Activated naive CD8-positive, alpha-beta T cell treated with anti-CD3 and anti-CD28 coated beads, Interleukin-2, amount 10 ng/mL, durations not matched to agents 7 days and 5 days (primary cell): Measurements from ENCODE around the gene OR51G2. TPM values are rescaled to one million over a fixed set of nuclear protein-coding genes. Genes with fewer than 3 reads are reported as not detected.
"Not testable (repeated sequence)": the region's sequence is repeated elsewhere in the genome, so short reads cannot be mapped to it uniquely, and the experiment has no call there.

Experiments
- ATAC-seq: fragments of 150-1000 bp; cut with Tn5 transposase; one replicate; pipeline ENCODE4 v1.10.0; 2021; ENCODE audit warnings: low read depth, moderate library complexity
- POLR2A ChIA-PET: fragments of 350-600 bp; sonication (Branson Sonifier 250); formaldehyde crosslinking; loops from one replicate; lab custom pipeline; 2021; ENCODE audit warnings: antibody characterized with exemption; lab: Charles Lee
- DNase-seq: peaks from one replicate; pipeline ENCODE4 v3.0.0; 2021
- H3K27ac Mint-ChIP-seq: one replicate; pipeline ENCODE4 v1.8.0; 2022; ENCODE audit warnings: mild to moderate bottlenecking, mixed read lengths
- H3K27me3 Mint-ChIP-seq: one replicate; pipeline ENCODE4 v1.8.0; 2022; ENCODE audit warnings: mild to moderate bottlenecking, moderate library complexity, mixed read lengths
- H3K36me3 Mint-ChIP-seq: one replicate; pipeline ENCODE4 v1.8.0; 2021; ENCODE audit warnings: mild to moderate bottlenecking, mixed read lengths
- H3K4me1 Mint-ChIP-seq: one replicate; pipeline ENCODE4 v1.8.0; 2021; ENCODE audit warnings: mixed read lengths
- H3K4me3 Mint-ChIP-seq: one replicate; pipeline ENCODE4 v1.8.0; 2022; ENCODE audit warnings: mild to moderate bottlenecking, moderate library complexity, mixed read lengths
- H3K9me3 Mint-ChIP-seq: one replicate; pipeline ENCODE4 v1.8.0; 2021; ENCODE audit warnings: mixed read lengths
- total RNA-seq, 2 experiments: library from RNA; stranded (reverse); gene quantifications; one replicate each; pipeline ENCODE4 v1.2.3, GENCODE V29; 2021

The OR51G2 gene, protein sequence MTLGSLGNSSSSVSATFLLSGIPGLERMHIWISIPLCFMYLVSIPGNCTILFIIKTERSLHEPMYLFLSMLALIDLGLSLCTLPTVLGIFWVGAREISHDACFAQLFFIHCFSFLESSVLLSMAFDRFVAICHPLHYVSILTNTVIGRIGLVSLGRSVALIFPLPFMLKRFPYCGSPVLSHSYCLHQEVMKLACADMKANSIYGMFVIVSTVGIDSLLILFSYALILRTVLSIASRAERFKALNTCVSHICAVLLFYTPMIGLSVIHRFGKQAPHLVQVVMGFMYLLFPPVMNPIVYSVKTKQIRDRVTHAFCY
- total RNA-seq: not detected

DNA sequence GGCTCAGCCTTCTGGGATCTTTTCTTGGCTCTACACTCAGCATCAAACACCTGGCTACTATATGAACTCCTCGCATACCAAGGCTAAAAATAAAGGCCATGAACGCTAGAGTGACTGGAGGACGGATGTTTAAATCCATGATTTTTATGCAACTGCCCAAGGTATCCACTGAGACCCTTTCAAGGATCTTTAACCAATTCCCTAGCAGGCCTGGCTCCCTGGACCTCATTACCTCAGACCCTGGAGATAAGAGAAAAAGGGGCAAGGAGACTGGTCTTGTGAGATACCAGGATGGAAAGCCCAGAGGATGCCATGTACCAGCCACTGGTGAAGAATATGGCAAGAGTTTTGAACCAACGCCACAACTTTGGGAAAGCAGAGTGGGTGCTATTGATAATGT is at the start of gene OR51G2:
Gene OR51G2 (minus strand): TSS at position 101 of the 400 bp plus-strand sequence. CDS start 3,687 bp downstream, outside the sequence.
- Mint-ChIP-seq H3K36me3 (no peaks in the 10 kb centered on the region), H3K4me3 (no peak within 1 kb of the TSS), H3K27ac (no peak within 1 kb of the TSS), H3K4me1 (no peaks in the 10 kb centered on the region), H3K27me3 (no peaks in the 10 kb centered on the region), H3K9me3 (no peaks in the 10 kb centered on the region)
- POLR2A ChIA-PET: no interaction called here
- DNase-seq (no peak), ATAC-seq (no peak)

GRCh38 chr11:4962816-4963215 is 43.7 kb upstream of the OR51G2 start:
- Mint-ChIP-seq H3K9me3 (no peaks in the 10 kb centered on the region), H3K27ac (no peak overlapping the region), H3K36me3 (no peaks in the 10 kb centered on the region), H3K4me1 (no peaks in the 10 kb centered on the region), H3K4me3 (no peak overlapping the region), H3K27me3 (no peaks in the 10 kb centered on the region)
- ATAC-seq (no peak), DNase-seq (no peak)
- POLR2A ChIA-PET: no interaction called here

DNA sequence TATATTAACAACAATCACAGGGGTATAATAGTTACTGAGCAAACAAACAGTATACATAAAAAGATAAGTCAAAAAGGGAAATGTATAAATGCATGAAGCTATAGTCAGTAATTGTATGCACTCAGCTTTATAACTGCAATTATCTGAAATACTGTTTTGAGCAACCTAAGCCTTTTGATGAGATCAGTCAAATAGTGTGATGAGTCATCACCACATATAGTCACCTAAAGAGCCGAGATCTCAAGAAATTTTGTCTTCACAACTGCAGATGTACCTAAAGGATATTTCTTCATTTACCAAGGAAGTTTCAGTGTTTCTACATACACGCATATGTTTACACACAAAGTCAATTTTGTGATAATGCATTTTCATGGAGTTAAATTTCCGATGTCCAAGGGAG is 41.7 kb upstream of the OR51G2 start:
- Mint-ChIP-seq H3K4me3 (no peak overlapping the region), H3K36me3 (no peaks in the 10 kb centered on the region), H3K9me3 (no peaks in the 10 kb centered on the region), H3K27me3 (no peaks in the 10 kb centered on the region), H3K4me1 (no peaks in the 10 kb centered on the region), H3K27ac (no peak overlapping the region)
- DNase-seq: no peak
- POLR2A ChIA-PET: no interaction called here
- no peak for ATAC-seq

GRCh38 chr11:4957396-4957795 is 38.2 kb upstream of the OR51G2 start:
- H3K9me3 Mint-ChIP-seq: no peaks in the 10 kb centered on the region
- H3K27me3 Mint-ChIP-seq: no peaks in the 10 kb centered on the region
- DNase-seq (no peak), ATAC-seq (no peak)
- POLR2A ChIA-PET: no interaction called here
- H3K4me1 Mint-ChIP-seq: no peaks in the 10 kb centered on the region
- no peaks in the 10 kb centered on the region for H3K36me3 Mint-ChIP-seq
- no peak overlapping the region for H3K4me3 Mint-ChIP-seq
- H3K27ac Mint-ChIP-seq: no peak overlapping the region

- POLR2A ChIA-PET, H3K36me3 Mint-ChIP-seq, H3K27me3 Mint-ChIP-seq, ATAC-seq, H3K4me1 Mint-ChIP-seq, H3K27ac Mint-ChIP-seq, H3K9me3 Mint-ChIP-seq, DNase-seq, H3K4me3 Mint-ChIP-seq: not testable (repeated sequence)
These were observed 36.5 kb upstream of the OR51G2 start, which contains the start of gene OR51A2 for GRCh38 chr11:4955613-4956012. Gene OR51A2, minus strand, starts transcription at chr11:4955713. Its CDS starts 0 bp downstream, at chr11:4955713.

- Mint-ChIP-seq H3K36me3 (no peaks in the 10 kb centered on the region), H3K4me1 (no peaks in the 10 kb centered on the region), H3K27me3 (no peaks in the 10 kb centered on the region), H3K27ac (no peak within 1 kb of the TSS), H3K9me3 (no peaks in the 10 kb centered on the region), H3K4me3 (no peak within 1 kb of the TSS)
- no peak for DNase-seq
- no peak for ATAC-seq
- POLR2A ChIA-PET: no interaction called here
These were observed 28.4 kb upstream of the OR51G2 start, which contains the start of gene OR51A4 for GRCh38 chr11:4947505-4947904. Gene OR51A4, minus strand, starts transcription at chr11:4947605. Its CDS starts 505 bp downstream, at chr11:4947100.

DNA sequence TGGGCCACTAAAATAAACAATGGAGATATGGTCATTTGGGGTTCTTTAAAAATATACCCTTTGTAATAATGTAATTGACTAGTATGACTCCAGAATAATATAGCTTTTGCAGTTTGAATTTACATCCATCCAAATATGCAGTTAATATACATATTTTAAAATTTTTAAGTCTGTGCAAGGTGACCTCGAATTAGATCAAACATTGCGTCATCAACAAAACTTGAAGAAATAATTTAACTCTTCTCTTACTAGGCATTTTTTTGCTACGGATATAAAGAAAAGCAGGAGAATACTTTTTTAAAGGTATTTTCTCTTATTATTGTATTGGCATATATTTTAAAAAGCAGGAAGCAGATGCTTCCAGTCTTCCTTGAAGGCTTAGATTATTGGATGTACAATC is 17.6 kb upstream of the OR51G2 start:
- Mint-ChIP-seq H3K4me3 (no peak overlapping the region), H3K27ac (no peak overlapping the region), H3K36me3 (no peaks in the 10 kb centered on the region), H3K4me1 (no peaks in the 10 kb centered on the region), H3K27me3 (no peaks in the 10 kb centered on the region), H3K9me3 (no peaks in the 10 kb centered on the region)
- no peak for DNase-seq
- POLR2A ChIA-PET: no interaction called here
- ATAC-seq: no peak

- Mint-ChIP-seq H3K4me3 (no peak overlapping the region), H3K9me3 (peaks cover under 1% of the 10 kb centered on the region), H3K36me3 (no peaks in the 10 kb centered on the region), H3K27me3 (no peaks in the 10 kb centered on the region), H3K27ac (no peak overlapping the region), H3K4me1 (no peaks in the 10 kb centered on the region)
- no peak for ATAC-seq
- DNase-seq: no peak
- POLR2A ChIA-PET: no interaction called here
These were observed 13.6 kb upstream of the OR51G2 start for GRCh38 chr11:4932751-4933150.

- no peak overlapping the region for H3K27ac Mint-ChIP-seq
- no peak overlapping the region for H3K4me3 Mint-ChIP-seq
- no peaks in the 10 kb centered on the region for H3K27me3 Mint-ChIP-seq
- DNase-seq: no peak
- no peaks in the 10 kb centered on the region for H3K4me1 Mint-ChIP-seq
- no peaks in the 10 kb centered on the region for H3K36me3 Mint-ChIP-seq
- no peak for ATAC-seq
- POLR2A ChIA-PET: no interaction called here
- peaks cover 1% of the 10 kb centered on the region for H3K9me3 Mint-ChIP-seq
These were observed 7.5 kb upstream of the OR51G2 start for GRCh38 chr11:4926608-4927007.

DNA sequence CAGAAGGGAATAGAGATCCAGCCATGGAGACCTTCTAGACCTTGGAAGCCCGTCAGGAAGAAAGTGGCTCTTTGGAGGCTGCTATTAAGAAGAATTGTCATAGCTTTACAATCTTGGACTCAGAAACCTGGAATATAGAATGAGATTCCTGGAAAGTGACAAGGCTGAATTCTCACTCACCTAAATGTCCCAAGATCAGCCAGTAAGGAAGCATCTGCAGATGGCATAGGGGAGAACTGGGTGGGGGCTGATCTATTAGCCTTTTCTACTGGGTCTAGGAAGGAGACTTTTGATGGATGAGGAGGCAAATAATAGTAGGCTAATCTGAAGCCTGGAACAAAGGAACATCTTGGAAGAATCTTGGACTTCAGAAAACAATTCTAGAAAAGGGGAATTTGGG is 5.1 kb upstream of the OR51G2 start, which contains the start of gene OR51G1:
Gene OR51G1 (minus strand): TSS at position 101 of the 400 bp plus-strand sequence. CDS start 0 bp downstream, at position 101.
- Mint-ChIP-seq H3K27me3 (no peaks in the 10 kb centered on the region), H3K4me1 (no peaks in the 10 kb centered on the region), H3K36me3 (no peaks in the 10 kb centered on the region), H3K9me3 (peaks cover 1% of the 10 kb centered on the region), H3K27ac (no peak within 1 kb of the TSS), H3K4me3 (no peak within 1 kb of the TSS)
- DNase-seq (no peak), ATAC-seq (no peak)
- POLR2A ChIA-PET: no interaction called here

- Mint-ChIP-seq H3K27ac (no peak overlapping the region), H3K9me3 (no peaks in the 10 kb centered on the region), H3K4me1 (no peaks in the 10 kb centered on the region), H3K27me3 (no peaks in the 10 kb centered on the region), H3K36me3 (no peaks in the 10 kb centered on the region), H3K4me3 (no peak overlapping the region)
- POLR2A ChIA-PET: no interaction called here
- ATAC-seq (no peak), DNase-seq (no peak)
These were observed 3.2 kb upstream of the OR51G2 start for GRCh38 chr11:4922304-4922703.

DNA sequence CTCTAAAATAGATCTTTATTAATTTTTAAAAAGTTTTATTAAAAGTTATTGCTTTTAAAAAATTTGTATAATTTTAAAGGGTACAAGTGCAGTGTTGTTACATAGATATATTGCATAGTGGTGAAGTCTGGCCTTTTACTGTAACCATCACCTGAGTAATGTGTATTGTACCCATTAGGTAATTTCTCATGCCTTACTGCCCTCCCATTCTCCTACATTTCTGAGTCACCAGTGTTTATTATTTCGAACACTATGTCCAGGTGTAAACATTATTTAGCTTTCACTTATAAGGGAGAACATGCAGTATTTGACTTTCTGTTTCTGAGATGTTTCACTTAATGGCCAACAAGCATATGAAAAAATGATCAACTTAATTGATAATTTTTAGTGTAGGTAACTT is 2.6 kb upstream of the OR51G2 start:
- no peak for DNase-seq
- no peaks in the 10 kb centered on the region for H3K9me3 Mint-ChIP-seq
- ATAC-seq: no peak
- no peak overlapping the region for H3K4me3 Mint-ChIP-seq
- no peaks in the 10 kb centered on the region for H3K36me3 Mint-ChIP-seq
- POLR2A ChIA-PET: no interaction called here
- no peaks in the 10 kb centered on the region for H3K4me1 Mint-ChIP-seq
- H3K27me3 Mint-ChIP-seq: no peaks in the 10 kb centered on the region
- no peak overlapping the region for H3K27ac Mint-ChIP-seq

- Mint-ChIP-seq H3K27ac (no peak overlapping the region), H3K36me3 (no peaks in the 10 kb centered on the region), H3K9me3 (no peaks in the 10 kb centered on the region), H3K27me3 (no peaks in the 10 kb centered on the region), H3K4me3 (no peak overlapping the region), H3K4me1 (no peaks in the 10 kb centered on the region)
- no peak for DNase-seq
- POLR2A ChIA-PET: no interaction called here
- ATAC-seq: no peak
These were observed 2.6 kb downstream of the OR51G2 start for GRCh38 chr11:4916581-4916980.

DNA sequence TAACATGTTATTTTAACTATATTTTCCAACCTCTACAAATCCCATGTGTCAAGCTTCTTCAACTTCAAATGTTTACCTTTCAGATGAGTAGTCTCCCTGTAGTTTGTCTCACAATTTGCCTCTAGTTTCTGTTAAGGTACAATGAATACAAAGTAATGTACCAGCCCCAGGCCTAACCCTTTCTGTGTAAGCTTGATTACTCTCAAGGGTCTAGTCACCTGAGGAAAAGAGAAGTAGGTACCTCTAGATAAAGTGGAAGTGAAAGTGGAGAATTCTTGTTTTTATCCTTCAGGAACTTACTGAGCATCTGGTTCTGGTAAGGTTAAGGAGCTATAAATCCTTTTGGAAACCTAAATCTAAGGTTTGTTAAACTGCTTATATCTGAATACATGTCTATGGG is 15.7 kb downstream of the OR51G2 start, which contains the start of gene OR51A7:
Gene OR51A7 (plus strand): TSS at position 300 of the 400 bp plus-strand sequence. CDS start 3,587 bp downstream, outside the sequence.
- DNase-seq: no peak

More for the DNA sequence above, 15.7 kb downstream of the OR51G2 start, which contains the start of gene OR51A7:
- POLR2A ChIA-PET: no interaction called here
- Mint-ChIP-seq H3K27me3 (no peaks in the 10 kb centered on the region), H3K36me3 (no peaks in the 10 kb centered on the region), H3K4me1 (no peaks in the 10 kb centered on the region), H3K4me3 (no peak within 1 kb of the TSS), H3K9me3 (no peaks in the 10 kb centered on the region), H3K27ac (no peak within 1 kb of the TSS)
- ATAC-seq: no peak
